ENCODE data around the gene TRIM34. TPM values are rescaled to one million over a fixed set of nuclear protein-coding genes. Genes with fewer than 3 reads are reported as not detected.
"Not testable (repeated sequence)": the region's sequence is repeated elsewhere in the genome, so short reads cannot be mapped to it uniquely, and the experiment has no call there.

The TRIM34 gene, protein sequence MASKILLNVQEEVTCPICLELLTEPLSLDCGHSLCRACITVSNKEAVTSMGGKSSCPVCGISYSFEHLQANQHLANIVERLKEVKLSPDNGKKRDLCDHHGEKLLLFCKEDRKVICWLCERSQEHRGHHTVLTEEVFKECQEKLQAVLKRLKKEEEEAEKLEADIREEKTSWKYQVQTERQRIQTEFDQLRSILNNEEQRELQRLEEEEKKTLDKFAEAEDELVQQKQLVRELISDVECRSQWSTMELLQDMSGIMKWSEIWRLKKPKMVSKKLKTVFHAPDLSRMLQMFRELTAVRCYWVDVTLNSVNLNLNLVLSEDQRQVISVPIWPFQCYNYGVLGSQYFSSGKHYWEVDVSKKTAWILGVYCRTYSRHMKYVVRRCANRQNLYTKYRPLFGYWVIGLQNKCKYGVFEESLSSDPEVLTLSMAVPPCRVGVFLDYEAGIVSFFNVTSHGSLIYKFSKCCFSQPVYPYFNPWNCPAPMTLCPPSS
- 1 to 10 TPM; 6.1 to 7.8 TPM for total RNA-seq

DNA sequence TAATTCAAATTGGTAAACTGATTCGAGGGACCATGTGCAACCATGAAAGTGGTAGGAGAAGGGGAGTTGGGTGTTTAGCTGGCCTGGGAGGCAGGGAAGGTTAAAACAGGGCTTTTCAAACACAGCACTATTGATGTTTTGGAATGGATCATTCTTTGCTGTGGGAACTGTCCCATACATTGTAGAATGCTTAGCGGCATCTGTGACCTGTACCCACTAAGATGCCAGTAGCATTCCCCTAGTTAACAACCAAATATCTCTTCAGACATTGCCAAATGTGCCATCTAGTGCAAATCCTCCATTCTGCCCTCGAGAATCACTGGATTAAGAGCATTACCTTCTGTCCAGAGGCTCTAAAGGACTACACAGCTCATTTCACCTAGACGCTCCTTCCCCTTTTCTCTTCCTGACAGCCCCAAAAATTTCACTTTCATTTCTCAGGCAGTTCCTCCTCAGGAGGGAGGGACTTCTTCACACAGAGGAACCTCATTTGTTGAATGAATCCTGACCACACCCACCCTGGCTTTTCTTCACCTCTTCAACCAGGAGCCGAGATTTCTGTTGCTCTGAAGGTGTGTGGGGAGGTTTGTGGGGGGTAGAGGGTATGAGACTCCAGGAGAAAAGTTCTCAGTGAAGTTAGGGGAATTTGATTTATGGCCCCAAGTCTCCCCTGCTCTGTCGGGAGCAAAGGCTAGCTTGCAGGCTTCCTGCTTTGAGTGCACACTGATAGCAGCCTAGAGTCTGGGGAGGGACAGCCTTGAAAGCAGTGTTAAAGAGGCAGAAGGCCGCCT is at the start of gene TRIM34:
TSS of gene TRIM34 (plus strand) at position 513 of the 791 bp plus-strand sequence. CDS start 7,331 bp downstream, outside the sequence.
- Mint-ChIP-seq H3K27me3 (no peaks in the 10 kb centered on the region), H3K27ac (peak within 1 kb of the TSS; percentile 95), H3K9me3 (peaks cover 6% of the 10 kb centered on the region), H3K4me1 (peaks cover 35% of the 10 kb centered on the region), H3K36me3 (peaks cover 13% of the 10 kb centered on the region), H3K4me3 (peak within 1 kb of the TSS; percentile 94)
- DNase-seq, result peak; percentile 52

GRCh38 chr11:5575152-5575551 is 49.6 kb upstream of the TRIM34 start:
- DNase-seq, result no peak
- Mint-ChIP-seq H3K36me3 (no peaks in the 10 kb centered on the region), H3K4me3 (no peak overlapping the region), H3K9me3 (no peaks in the 10 kb centered on the region), H3K27me3 (no peaks in the 10 kb centered on the region), H3K27ac (no peak overlapping the region), H3K4me1 (no peaks in the 10 kb centered on the region)

GRCh38 chr11:5577101-5577500 is 47.7 kb upstream of the TRIM34 start:
- no peak overlapping the region for H3K4me3 Mint-ChIP-seq
- H3K4me1 Mint-ChIP-seq, result no peaks in the 10 kb centered on the region
- DNase-seq, result no peak
- no peaks in the 10 kb centered on the region for H3K9me3 Mint-ChIP-seq
- no peak overlapping the region for H3K27ac Mint-ChIP-seq
- no peaks in the 10 kb centered on the region for H3K36me3 Mint-ChIP-seq
- H3K27me3 Mint-ChIP-seq, result no peaks in the 10 kb centered on the region

DNA sequence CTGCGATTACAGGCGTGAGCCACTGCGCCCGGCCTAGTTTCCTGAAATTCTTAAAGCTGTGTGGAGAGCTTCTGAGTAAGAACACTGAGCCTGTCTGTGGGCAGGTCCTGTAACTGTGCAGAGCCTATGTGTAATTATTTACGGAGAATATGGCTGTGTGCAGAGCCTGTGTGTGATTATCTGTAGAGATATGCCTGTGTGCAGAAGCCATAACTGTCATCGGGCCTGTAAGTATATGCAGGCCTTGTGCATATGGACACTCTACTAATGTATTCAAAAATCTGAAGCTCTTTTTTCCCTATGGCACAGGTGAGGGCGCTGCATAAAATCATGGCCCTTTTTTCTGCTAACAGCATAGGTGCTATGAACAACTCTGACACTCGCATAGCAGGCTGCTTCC is 44.2 kb upstream of the TRIM34 start, which contains the start of gene OR52B6:
TSS of gene OR52B6 (plus strand) at position 301 of the 400 bp plus-strand sequence. CDS start at position 301, 0 bp downstream.
- no peak within 1 kb of the TSS for H3K27ac Mint-ChIP-seq
- DNase-seq, result no peak
- no peaks in the 10 kb centered on the region for H3K27me3 Mint-ChIP-seq
- H3K9me3 Mint-ChIP-seq, result no peaks in the 10 kb centered on the region
- no peak within 1 kb of the TSS for H3K4me3 Mint-ChIP-seq
- H3K4me1 Mint-ChIP-seq, result no peaks in the 10 kb centered on the region
- H3K36me3 Mint-ChIP-seq, result no peaks in the 10 kb centered on the region

DNA sequence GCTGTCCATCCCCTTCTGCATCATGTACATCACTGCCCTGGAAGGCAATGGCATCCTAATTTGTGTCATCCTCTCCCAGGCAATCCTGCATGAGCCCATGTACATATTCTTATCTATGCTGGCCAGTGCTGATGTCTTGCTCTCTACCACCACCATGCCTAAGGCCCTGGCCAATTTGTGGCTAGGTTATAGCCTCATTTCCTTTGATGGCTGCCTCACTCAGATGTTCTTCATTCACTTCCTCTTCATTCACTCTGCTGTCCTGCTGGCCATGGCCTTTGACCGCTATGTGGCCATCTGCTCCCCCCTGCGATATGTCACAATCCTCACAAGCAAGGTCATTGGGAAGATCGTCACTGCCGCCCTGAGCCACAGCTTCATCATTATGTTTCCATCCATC is 43.8 kb upstream of the TRIM34 start:
- Mint-ChIP-seq H3K4me3 (no peak overlapping the region), H3K27me3 (no peaks in the 10 kb centered on the region), H3K36me3 (no peaks in the 10 kb centered on the region), H3K27ac (no peak overlapping the region), H3K4me1 (no peaks in the 10 kb centered on the region), H3K9me3 (no peaks in the 10 kb centered on the region)
- DNase-seq, result no peak

DNA sequence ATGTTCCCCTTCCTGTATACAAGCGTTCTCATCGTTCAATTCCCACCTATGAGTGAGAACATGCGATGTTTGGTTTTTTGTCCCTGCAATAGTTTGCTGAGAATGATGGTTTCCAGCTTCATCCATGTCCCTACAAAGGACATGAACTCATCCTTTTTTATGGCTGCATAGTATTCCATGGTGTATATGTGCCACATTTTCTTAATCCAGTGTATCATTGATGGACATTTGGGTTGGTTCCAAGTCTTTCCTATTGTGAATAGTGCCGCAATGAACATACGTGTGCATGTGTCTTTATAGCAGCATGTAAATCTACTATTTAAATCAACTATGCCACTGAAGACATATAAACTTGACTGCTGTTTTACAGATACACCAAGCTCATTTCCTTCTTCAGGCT is 40.3 kb upstream of the TRIM34 start:
- not testable (repeated sequence) for H3K4me3 Mint-ChIP-seq, H3K9me3 Mint-ChIP-seq, DNase-seq, H3K27me3 Mint-ChIP-seq, H3K27ac Mint-ChIP-seq, H3K36me3 Mint-ChIP-seq, H3K4me1 Mint-ChIP-seq

DNA sequence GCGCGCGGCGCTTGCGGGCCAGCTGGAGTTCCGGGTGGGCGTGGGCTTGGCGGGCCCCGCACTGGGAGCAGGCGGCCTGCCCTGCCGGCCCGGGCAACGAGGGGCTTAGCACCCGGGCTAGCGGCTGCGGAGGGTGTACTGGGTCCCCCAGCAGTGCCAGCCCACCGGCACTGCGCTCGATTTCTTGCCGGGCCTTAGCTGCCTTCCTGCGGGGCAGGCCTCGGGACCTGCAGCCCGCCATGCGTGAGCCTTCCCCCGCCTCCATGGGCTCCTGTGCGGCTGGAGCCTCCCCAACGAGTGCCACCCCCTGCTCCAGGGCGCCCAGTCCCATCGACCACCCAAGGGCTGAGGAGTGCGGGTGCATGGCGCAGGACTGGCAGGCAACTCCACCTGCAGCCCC is 34.9 kb upstream of the TRIM34 start:
- not testable (repeated sequence) for H3K27me3 Mint-ChIP-seq, H3K36me3 Mint-ChIP-seq, H3K9me3 Mint-ChIP-seq, H3K4me3 Mint-ChIP-seq, H3K27ac Mint-ChIP-seq, H3K4me1 Mint-ChIP-seq, DNase-seq

- no peaks in the 10 kb centered on the region for H3K9me3 Mint-ChIP-seq
- no peak for DNase-seq
- peaks cover 6% of the 10 kb centered on the region for H3K4me1 Mint-ChIP-seq
- H3K36me3 Mint-ChIP-seq, result no peaks in the 10 kb centered on the region
- no peak overlapping the region for H3K4me3 Mint-ChIP-seq
- no peak overlapping the region for H3K27ac Mint-ChIP-seq
- peaks cover 10% of the 10 kb centered on the region for H3K27me3 Mint-ChIP-seq
Observed at GRCh38 chr11:5591613-5592012, 33.2 kb upstream of the TRIM34 start.

DNA sequence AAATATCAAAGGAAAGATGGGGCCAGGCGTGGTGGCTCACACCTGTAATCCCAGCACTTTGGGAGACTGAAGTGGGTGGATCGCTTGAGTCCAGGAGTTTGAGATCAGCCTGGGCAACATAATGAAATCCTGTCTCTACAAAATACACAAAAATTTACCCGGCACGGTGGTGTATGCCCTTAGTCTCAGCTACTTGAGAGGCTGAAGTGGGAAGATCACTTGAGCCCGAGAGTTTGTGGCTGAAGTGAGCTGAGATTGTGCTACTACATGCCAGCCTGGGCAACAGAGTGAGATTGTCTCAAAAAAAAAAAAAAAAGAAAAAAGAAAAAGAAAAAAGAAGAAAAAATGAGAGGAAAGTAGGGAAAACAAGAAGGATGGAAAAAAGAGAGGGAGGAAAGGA is 32.2 kb upstream of the TRIM34 start:
- H3K36me3 Mint-ChIP-seq, result no peaks in the 10 kb centered on the region
- DNase-seq, result no peak
- no peaks in the 10 kb centered on the region for H3K9me3 Mint-ChIP-seq
- peaks cover 15% of the 10 kb centered on the region for H3K27me3 Mint-ChIP-seq
- H3K4me1 Mint-ChIP-seq, result peaks cover 10% of the 10 kb centered on the region
- no peak overlapping the region for H3K27ac Mint-ChIP-seq
- no peak overlapping the region for H3K4me3 Mint-ChIP-seq

DNA sequence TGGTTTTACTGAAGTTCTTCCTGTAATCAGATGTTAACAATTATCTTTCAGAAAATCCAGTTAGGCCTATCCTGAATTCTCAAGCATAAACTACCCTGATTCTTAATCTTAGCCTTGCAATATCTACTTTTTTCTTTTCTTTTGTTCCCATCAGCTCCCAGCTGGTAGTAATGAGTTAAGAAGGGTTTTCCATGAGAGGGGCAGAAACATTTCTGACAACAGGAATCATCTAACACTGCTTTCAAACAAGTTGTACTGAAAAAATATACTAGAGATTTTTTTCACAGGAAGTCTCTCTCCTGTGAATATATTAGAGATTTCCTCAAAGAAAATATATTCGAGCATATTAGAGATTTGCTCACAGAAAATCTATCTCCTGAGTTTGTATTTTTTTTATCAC is 31.7 kb upstream of the TRIM34 start:
- no peaks in the 10 kb centered on the region for H3K9me3 Mint-ChIP-seq
- DNase-seq, result no peak
- H3K27me3 Mint-ChIP-seq, result peaks cover 15% of the 10 kb centered on the region
- no peaks in the 10 kb centered on the region for H3K36me3 Mint-ChIP-seq
- H3K4me3 Mint-ChIP-seq, result no peak overlapping the region
- no peak overlapping the region for H3K27ac Mint-ChIP-seq
- H3K4me1 Mint-ChIP-seq, result peaks cover 10% of the 10 kb centered on the region

GRCh38 chr11:5596607-5597201 is 28.1 kb upstream of the TRIM34 start, which contains the start of gene TRIM6:
TRIM6 (plus strand) TSS chr11:5596637; CDS start chr11:5596898, 261 bp downstream.
- peak; percentile 6 for DNase-seq
- peak within 1 kb of the TSS; percentile 56 for H3K27ac Mint-ChIP-seq
- peaks cover 12% of the 10 kb centered on the region for H3K4me1 Mint-ChIP-seq
- no peaks in the 10 kb centered on the region for H3K36me3 Mint-ChIP-seq
- peak within 1 kb of the TSS; percentile 83 for H3K4me3 Mint-ChIP-seq
- H3K9me3 Mint-ChIP-seq, result no peaks in the 10 kb centered on the region
- H3K27me3 Mint-ChIP-seq, result peaks cover 15% of the 10 kb centered on the region

- Mint-ChIP-seq H3K9me3 (no peaks in the 10 kb centered on the region), H3K36me3 (no peaks in the 10 kb centered on the region), H3K4me3 (no peak overlapping the region), H3K27me3 (peaks cover 15% of the 10 kb centered on the region), H3K27ac (no peak overlapping the region), H3K4me1 (peaks cover 12% of the 10 kb centered on the region)
- no peak for DNase-seq
Observed at GRCh38 chr11:5597953-5598352, 26.8 kb upstream of the TRIM34 start.

- H3K4me3 Mint-ChIP-seq, result no peak overlapping the region
- peak; percentile 45 for DNase-seq
- peaks cover 12% of the 10 kb centered on the region for H3K4me1 Mint-ChIP-seq
- H3K27ac Mint-ChIP-seq, result no peak overlapping the region
- H3K27me3 Mint-ChIP-seq, result peaks cover 15% of the 10 kb centered on the region
- no peaks in the 10 kb centered on the region for H3K9me3 Mint-ChIP-seq
- H3K36me3 Mint-ChIP-seq, result no peaks in the 10 kb centered on the region
Observed at GRCh38 chr11:5600374-5600851, 24.4 kb upstream of the TRIM34 start.

DNA sequence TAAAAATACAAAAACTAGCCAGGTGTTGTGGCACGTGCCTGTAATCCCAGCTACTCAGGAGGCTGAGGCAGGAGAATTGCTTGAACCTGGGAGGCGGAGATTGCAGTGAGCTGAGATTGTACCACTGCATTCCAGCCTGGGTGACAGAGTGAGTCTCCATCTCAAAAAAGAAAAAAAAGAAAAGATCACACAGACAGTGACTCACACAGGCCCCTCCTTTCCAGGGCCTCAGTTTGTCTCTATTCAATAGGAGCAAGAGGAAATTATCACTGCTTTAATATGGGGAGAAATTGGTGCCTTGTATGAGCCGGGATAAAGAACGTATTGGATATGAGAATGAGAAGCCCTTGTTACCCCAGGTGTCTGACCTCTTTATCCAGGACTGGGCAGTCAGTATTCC is 22.0 kb upstream of the TRIM34 start:
- not testable (repeated sequence) for H3K4me3 Mint-ChIP-seq, H3K36me3 Mint-ChIP-seq, H3K27me3 Mint-ChIP-seq, DNase-seq, H3K4me1 Mint-ChIP-seq, H3K9me3 Mint-ChIP-seq, H3K27ac Mint-ChIP-seq

DNA sequence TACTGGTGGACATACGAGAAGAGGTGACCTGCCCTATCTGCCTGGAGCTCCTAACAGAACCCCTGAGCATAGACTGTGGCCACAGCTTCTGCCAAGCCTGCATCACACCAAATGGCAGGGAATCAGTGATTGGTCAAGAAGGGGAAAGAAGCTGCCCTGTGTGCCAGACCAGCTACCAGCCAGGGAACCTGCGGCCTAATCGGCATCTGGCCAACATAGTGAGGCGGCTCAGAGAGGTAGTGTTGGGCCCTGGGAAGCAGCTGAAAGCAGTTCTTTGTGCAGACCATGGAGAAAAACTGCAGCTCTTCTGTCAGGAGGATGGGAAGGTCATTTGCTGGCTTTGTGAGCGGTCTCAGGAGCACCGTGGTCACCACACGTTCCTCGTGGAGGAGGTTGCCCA is 21.5 kb upstream of the TRIM34 start:
- Mint-ChIP-seq H3K9me3 (no peaks in the 10 kb centered on the region), H3K36me3 (no peaks in the 10 kb centered on the region), H3K27me3 (no peaks in the 10 kb centered on the region), H3K27ac (no peak overlapping the region), H3K4me1 (peaks cover 1% of the 10 kb centered on the region), H3K4me3 (no peak overlapping the region)
- DNase-seq, result no peak

Data from activated naive CD8-positive, alpha-beta T cell treated with anti-CD3 and anti-CD28 coated beads for 36 hours (primary cell).